GM03348 (cell line): ENCODE results near the gene RAD51B.

Source experiments
- DNase-seq: peaks from one replicate; pipeline ENCODE4 v3.0.0; 2012; ENCODE audit warnings: low spot score

The RAD51B gene

DNA sequence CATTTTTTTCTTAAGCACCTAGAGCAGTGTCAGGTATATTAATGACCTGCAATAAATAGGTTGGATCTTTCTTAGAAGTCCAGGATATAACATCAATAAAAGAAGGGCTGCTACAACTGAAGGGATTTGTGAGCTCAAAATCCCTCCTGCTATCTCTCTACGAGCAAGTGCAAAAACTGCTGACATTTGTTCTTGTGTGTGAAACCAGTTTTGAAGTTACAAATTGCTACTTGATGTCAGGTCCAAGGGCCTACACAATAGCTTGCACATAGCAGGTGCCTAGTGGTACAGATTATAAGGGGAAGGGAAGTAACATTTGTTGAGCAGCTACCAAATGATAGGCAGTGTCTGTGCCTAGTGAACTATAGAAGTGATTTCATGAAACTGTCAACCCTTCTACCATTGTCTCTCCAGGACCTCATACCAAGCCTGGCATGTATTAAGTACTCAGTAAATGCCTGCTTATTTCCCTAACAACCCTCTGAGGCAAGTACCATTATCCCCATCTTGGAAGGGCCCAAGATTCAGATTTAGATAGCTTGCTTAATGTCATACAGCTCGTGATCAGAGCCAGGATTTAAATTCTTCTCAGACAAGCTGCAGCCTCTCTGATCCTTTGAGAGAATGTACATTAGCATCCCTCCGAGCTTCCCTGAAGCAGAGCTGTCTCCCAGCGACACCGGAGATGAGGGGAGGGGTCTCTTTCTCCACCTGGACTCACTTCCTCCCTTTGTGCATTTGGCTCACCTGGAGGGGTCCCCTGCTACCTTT is 673.0 kb downstream of the RAD51B start:
- DNase-seq, result no peak

DNA sequence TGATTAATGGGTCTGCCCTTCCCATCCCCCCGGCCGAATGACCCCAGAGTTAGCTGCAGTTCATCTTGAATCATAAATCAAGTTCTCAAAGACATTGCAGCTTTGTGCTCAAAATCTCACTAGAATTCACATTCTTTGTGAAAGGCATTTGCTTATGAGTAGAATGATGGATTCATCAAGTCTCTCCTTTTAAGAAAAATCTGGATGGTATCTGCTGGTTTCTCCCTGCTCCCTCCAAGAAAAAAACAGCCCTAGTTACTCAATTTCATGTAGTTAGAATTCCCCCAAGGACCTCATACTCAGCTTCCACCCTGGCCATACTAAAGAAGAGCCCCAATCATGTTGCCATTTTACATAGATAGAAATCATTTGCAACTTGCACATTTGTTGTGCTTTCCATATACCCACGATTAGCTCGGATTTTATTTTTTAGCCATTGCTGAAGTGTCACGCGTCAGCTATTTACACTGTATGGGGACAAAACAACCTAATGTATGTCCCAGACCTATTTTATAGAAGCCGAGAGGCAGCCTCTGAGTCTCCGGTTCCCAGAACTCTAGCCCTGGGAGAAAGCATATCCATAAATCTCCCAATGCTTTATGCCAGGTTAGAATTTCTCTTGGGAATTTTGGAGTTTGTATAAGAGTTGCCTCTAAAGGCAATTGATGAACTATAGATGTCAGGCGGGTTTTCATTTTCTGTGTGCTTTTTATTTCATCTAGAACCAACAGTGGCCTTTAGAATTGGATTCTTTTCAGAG is 673.8 kb downstream of the RAD51B start:
- DNase-seq, result no peak

GRCh38 chr14:68495101-68496039 is 675.8 kb downstream of the RAD51B start:
- no peak for DNase-seq

- DNase-seq, result no peak
Observed at GRCh38 chr14:68497011-68497410, 677.4 kb downstream of the RAD51B start.

DNA sequence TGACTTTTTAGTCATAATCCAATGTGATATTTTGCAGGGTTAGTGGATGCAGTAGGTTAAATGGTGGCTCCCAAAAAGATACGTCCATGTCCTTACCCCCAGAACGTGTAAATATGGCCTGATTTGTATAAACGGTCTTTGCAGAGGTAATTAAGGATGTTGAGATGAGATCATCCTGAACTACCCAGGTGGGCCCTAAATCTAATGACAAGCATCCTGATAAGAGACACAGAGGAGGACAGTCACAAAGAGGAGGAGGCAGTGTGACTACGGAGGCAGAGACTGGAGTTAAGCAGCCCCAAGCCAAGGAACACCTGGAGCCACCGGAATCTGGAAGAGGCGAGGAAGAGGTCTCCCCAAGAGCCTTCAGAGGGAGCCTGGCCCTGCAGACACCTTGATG is 679.9 kb downstream of the RAD51B start:
- DNase-seq, result no peak

- no peak for DNase-seq
Observed at GRCh38 chr14:68501171-68501570, 681.6 kb downstream of the RAD51B start.

- no peak for DNase-seq
Observed at GRCh38 chr14:68501614-68502052, 682.1 kb downstream of the RAD51B start.

- DNase-seq, result no peak
Observed at GRCh38 chr14:68502230-68502629, 682.7 kb downstream of the RAD51B start.

DNA sequence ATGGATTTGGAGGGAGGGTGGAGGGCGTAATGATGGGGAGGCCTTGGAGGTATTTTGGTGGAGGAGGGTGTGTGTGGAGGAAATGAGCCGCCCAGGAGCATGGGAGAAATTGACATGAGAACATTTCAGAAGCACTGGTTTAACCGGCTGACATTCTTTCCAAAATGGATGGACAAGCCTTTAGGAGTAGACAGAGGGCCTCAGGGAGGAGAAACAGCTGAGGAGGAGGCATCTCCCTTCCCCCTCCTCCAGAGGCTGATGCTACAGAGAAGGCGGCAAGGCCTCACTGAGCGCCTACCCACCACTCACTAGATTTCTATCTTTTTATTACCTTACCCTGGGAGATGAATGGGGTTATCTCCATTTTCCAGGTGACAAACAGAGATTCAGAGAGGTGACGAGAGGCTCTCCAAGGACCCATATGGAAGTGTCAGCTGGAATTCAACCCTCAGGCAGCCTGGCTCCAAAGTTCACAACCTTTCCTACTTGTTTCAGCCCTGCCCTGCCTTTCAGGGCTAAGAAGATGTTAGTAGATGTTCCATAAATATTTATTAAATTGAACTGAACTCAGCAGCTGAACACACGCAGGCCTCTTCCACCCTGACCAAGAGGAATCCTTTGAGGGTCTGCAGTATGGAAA is 683.7 kb downstream of the RAD51B start:
- DNase-seq, result no peak

- no peak for DNase-seq
Observed at GRCh38 chr14:68504861-68505260, 685.3 kb downstream of the RAD51B start.

GRCh38 chr14:68506021-68506644 is 686.6 kb downstream of the RAD51B start:
- DNase-seq, result peak; percentile 78

- DNase-seq, result no peak
Observed at GRCh38 chr14:68506645-68507419, 687.3 kb downstream of the RAD51B start.

DNA sequence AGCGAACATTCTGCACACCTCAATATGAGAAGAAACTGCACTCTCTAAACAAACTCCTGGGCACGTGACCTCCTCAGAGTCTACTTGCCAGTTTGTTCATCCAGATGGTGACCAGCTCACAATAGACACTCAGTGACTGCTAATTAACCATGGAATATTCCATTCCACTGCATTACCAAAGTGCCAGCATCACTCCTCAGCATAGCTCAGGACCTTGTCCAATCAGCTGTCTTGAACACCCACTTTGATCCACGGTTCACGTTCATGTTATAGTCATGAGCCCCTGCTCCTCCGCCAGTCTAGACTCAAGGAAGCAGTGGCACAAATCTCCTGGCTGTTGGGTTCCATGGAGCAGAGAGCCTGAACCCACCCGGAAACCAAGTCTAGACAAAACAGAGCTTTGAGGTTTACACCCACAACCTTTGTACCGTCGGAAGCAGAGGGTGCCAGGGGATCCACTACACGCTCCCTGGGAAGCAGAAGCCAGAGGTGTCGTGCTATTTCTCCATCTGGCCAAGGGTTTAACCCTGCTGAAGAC is 688.0 kb downstream of the RAD51B start:
- DNase-seq, result no peak

GRCh38 chr14:68508581-68508980 is 689.0 kb downstream of the RAD51B start:
- DNase-seq, result no peak

DNA sequence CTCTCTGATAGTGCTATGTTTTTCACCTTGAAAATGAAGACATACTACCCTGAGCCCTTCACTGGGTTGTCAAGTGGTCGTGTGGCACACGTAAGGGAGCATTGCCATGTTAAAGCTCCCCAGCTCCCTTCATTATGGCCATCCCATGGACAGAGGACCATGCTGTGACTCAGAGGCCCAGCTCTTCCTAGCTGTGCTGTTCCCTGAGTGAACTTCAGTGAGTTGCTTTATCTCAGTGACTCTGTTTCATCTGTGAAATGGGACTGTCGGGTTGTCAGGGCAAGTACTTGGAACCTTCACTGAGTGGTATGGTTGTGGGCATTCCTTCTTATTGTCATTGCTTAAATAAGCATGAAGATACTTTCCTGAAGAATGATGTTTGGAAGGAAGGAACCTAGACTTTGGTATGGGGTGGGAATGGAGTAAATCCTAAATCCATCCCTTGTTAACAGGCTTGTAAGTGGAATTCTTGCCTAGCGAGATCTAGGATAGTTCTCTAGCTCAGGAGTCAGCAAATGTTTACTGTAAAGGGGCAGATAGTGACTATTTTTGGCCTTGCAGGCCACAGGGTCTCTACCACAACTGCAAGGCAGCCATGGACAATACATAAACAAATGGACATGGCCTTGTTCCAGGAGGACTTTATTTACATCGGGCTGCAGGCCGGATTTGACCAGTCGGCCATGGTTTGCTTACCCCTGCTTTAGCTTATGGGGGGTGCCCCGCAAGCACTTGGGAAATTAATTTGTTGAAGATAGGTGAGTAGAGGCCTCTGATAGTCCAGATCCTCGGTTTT is 689.8 kb downstream of the RAD51B start:
- DNase-seq, result no peak

GRCh38 chr14:68510201-68511128 is 690.9 kb downstream of the RAD51B start:
- DNase-seq, result peak; percentile 90

DNA sequence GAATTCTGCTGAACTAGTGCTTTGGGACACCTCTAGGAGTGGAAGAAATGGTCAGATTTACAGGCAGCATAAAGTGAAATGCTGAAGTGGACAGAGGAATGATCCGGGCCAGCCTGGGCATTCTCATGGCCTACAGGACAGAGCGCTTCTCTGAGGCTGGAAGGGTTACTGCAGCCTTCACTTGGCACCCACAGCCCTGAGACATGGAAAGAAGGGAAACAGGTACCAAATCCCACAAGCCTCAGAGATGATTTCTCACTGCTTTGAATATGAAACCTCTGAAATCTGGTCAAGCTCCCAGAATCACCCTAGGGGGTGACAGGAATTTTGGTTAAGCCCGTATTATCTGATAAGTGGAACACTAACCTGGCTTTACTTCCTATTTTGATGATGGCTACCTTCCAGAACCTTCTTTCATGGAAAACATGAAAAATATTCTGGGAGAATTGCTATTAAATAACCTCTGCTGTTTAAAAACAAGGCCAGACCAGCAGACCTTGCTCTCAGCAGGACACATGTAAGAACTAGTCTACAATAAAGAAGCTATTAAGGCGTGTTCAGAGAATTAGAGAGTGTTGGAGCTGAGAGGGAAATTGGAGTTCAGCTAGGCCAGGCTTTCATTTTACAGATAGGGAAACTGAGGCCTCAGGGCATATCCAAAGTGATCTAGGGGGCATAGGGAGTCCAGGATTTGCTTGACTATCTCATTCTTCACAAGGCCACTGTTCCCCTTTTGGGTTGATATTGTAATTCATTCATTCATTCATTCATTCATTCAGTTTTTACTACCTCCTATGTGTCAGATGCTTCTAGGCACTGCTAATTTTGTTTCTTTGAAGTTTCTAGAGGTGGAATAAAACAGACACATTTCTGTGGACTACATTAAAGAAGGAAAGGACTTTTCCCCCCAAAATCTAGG is 691.8 kb downstream of the RAD51B start:
- no peak for DNase-seq
